CD4-positive, alpha-beta memory T cell (primary cell): Measurements from ENCODE around the gene SIK3. TPM values are rescaled to one million over a fixed set of nuclear protein-coding genes. Genes with fewer than 3 reads are reported as not detected.

ENCODE experiments used
- CTCF ChIA-PET: fragments of 350-600 bp; sonication (Branson Sonifier 250); formaldehyde crosslinking; loops from one replicate; lab custom pipeline; 2021; ENCODE audit warnings: inconsistent platforms; ENCODE audit not compliant: partially characterized antibody; lab: Charles Lee
- POLR2A ChIA-PET: fragments of 350-600 bp; sonication (Branson Sonifier 250); formaldehyde crosslinking; loops from one replicate; lab custom pipeline; 2021; ENCODE audit not compliant: partially characterized antibody; lab: Charles Lee
- DNase-seq, 5 donors: peaks; one replicate each; pipeline versions ENCODE4 v3.0.0 to v3.0.0-alpha.2; 2020 to 2022; ENCODE audit warnings: mixed read lengths in 1 of 5
- H3K27ac ChIP-seq: one replicate; pipeline ENCODE4 v1.7.0; 2013; ENCODE audit warnings: low read depth, low read length
- H3K27me3 ChIP-seq: 2 replicates; pipeline ENCODE4 v1.7.0; 2013; ENCODE audit warnings: mild to moderate bottlenecking, low read length, moderate library complexity; ENCODE audit not compliant: insufficient read depth
- H3K36me3 ChIP-seq: 2 replicates; pipeline ENCODE4 v1.7.0; 2013; ENCODE audit warnings: mild to moderate bottlenecking, low read length, moderate library complexity; ENCODE audit not compliant: insufficient read depth
- H3K4me1 ChIP-seq: 2 replicates; pipeline ENCODE4 v1.7.0; 2013; ENCODE audit warnings: mild to moderate bottlenecking, low read length, moderate library complexity; ENCODE audit not compliant: insufficient read depth
- H3K4me3 ChIP-seq, 2 donors: one replicate each; pipeline ENCODE4 v1.7.0; 2013; ENCODE audit warnings: low read length in 2 of 2, mild to moderate bottlenecking in 1 of 2
- H3K9me3 ChIP-seq, 2 donors: one replicate each; pipeline ENCODE4 v1.7.0; 2013; ENCODE audit warnings: low read length in 2 of 2, control low read depth in 1 of 2; ENCODE audit not compliant: control insufficient read depth in 1 of 2
- H3K27ac Mint-ChIP-seq, 7 donors: one replicate each; pipeline ENCODE4 v1.8.0; 2020 to 2021; ENCODE audit warnings: mixed read lengths in 7 of 7, mild to moderate bottlenecking in 6 of 7, inconsistent platforms in 3 of 7, moderate library complexity in 3 of 7
- H3K27me3 Mint-ChIP-seq, 2 donors: one replicate each; pipeline ENCODE4 v1.8.0; 2020 to 2021; ENCODE audit warnings: mixed read lengths in 2 of 2
- H3K36me3 Mint-ChIP-seq, 2 donors: one replicate each; pipeline ENCODE4 v1.8.0; 2020 to 2021; ENCODE audit warnings: mixed read lengths in 2 of 2, inconsistent platforms in 1 of 2, mild to moderate bottlenecking in 1 of 2
- H3K4me1 Mint-ChIP-seq, 4 donors: one replicate each; pipeline ENCODE4 v1.8.0; 2020 to 2021; ENCODE audit warnings: mixed read lengths in 4 of 4, mild to moderate bottlenecking in 1 of 4
- H3K4me3 Mint-ChIP-seq, 8 donors: one replicate each; pipeline ENCODE4 v1.8.0; 2020 to 2021; ENCODE audit warnings: mixed read lengths in 8 of 8, mild to moderate bottlenecking in 7 of 8, moderate library complexity in 6 of 8, inconsistent platforms in 3 of 8
- H3K9me3 Mint-ChIP-seq, 8 donors: one replicate each; pipeline ENCODE4 v1.8.0; 2020 to 2021; ENCODE audit warnings: mixed read lengths in 8 of 8, mild to moderate bottlenecking in 5 of 8, inconsistent platforms in 3 of 8, moderate library complexity in 1 of 8
- intact Hi-C: fragments of 100-400 bp; cut with micrococcal nuclease; formaldehyde crosslinking; loops from one replicate; pipeline ENCODE4 v1.15.1; 2023
- polyA plus RNA-seq, 2 donors: library from polyadenylated mRNA; unstranded; fragments of 300-500 nt; fragmentation: Illumina TruSeq; gene quantifications; one replicate each; pipeline ENCODE4 v1.2.3, GENCODE V29; 2021
- total RNA-seq, 2 experiments: library from RNA; stranded (reverse); gene quantifications; one replicate each; pipeline ENCODE4 v1.2.3, GENCODE V29; 2021

Gene SIK3
- total and polyA plus RNA-seq, 4 experiments from 2014 or later = 9.7 to 97.5 (median 62.5) TPM

GRCh38 chr11:116849486-116849885, 248.7 kb downstream of the SIK3 start:
- H3K9me3 Mint-ChIP-seq = peaks cover 0 to 3% (median 0%) of the 10 kb centered on the region in 8 donors
- H3K4me3 ChIP-seq = no peak overlapping the region
- no peaks in the 10 kb centered on the region for H3K9me3 ChIP-seq
- peaks cover 39 to 40% of the 10 kb centered on the region in 2 donors for H3K36me3 Mint-ChIP-seq
- peaks cover 47 to 52% (median 50%) of the 10 kb centered on the region in 4 donors for H3K4me1 Mint-ChIP-seq
- H3K4me1 ChIP-seq = peaks cover 54% of the 10 kb centered on the region
- H3K4me3 Mint-ChIP-seq = no peak overlapping the region
- H3K27ac Mint-ChIP-seq = peak overlapping the region in 6 of 7 donors; percentile 30 to 97 (median 64)
- H3K27ac ChIP-seq = no peak overlapping the region
- no peak for DNase-seq
- ChIA-PET CTCF (interaction anchor here (1.1 to 12.6 kb wide), 4 partner anchors 9 to 256 kb away, joined by 3 to 168 read pairs (median 35); partner anchors contain the start of genes APOA1 and APOA5), POLR2A (interaction anchor here (1.1 to 7.7 kb wide), 3 partner anchors 13 to 249 kb away, joined by 3 to 103 read pairs (median 4); partner anchors contain the start of genes APOA1 and ZPR1)
- intact Hi-C loops = no loop called here
- H3K36me3 ChIP-seq = peaks cover 42% of the 10 kb centered on the region
- no peaks in the 10 kb centered on the region for H3K27me3 ChIP-seq
- H3K27me3 Mint-ChIP-seq = no peaks in the 10 kb centered on the region

GRCh38 chr11:116849060-116849459, 249.2 kb downstream of the SIK3 start:
- no peaks in the 10 kb centered on the region for H3K9me3 ChIP-seq
- peaks cover 49% of the 10 kb centered on the region for H3K4me1 ChIP-seq
- H3K4me3 Mint-ChIP-seq = no peak overlapping the region
- no peaks in the 10 kb centered on the region for H3K27me3 ChIP-seq
- CTCF ChIA-PET = interaction anchor here (1.1 to 12.6 kb wide), 4 partner anchors 9 to 256 kb away, joined by 3 to 168 read pairs (median 35); partner anchors contain the start of genes APOA1 and APOA5
- no peak overlapping the region for H3K27ac ChIP-seq
- peak overlapping the region in 1 of 7 donors; percentile 24 for H3K27ac Mint-ChIP-seq
- POLR2A ChIA-PET = interaction anchor here (1.1 to 7.7 kb wide), 3 partner anchors 13 to 250 kb away, joined by 3 to 103 read pairs (median 4); partner anchors contain the start of genes APOA1 and ZPR1
- no peak for DNase-seq
- no peaks in the 10 kb centered on the region for H3K27me3 Mint-ChIP-seq
- H3K4me1 Mint-ChIP-seq = peaks cover 43 to 47% (median 46%) of the 10 kb centered on the region in 4 donors
- H3K4me3 ChIP-seq = no peak overlapping the region
- peaks cover 42% of the 10 kb centered on the region for H3K36me3 ChIP-seq
- peaks cover 39 to 40% of the 10 kb centered on the region in 2 donors for H3K36me3 Mint-ChIP-seq
- intact Hi-C loops = no loop called here
- peaks cover 0 to 2% (median 0%) of the 10 kb centered on the region in 8 donors for H3K9me3 Mint-ChIP-seq

- Histone ChIP-seq H3K27ac (no peak overlapping the region), H3K36me3 (peaks cover 45% of the 10 kb centered on the region), H3K9me3 (no peaks in the 10 kb centered on the region), H3K27me3 (no peaks in the 10 kb centered on the region), H3K4me1 (peaks cover 35% of the 10 kb centered on the region), H3K4me3 (no peak overlapping the region)
- peak in 1 of 5 donors; percentile 25 for DNase-seq
- no peak overlapping the region for H3K4me3 Mint-ChIP-seq
- no peaks in the 10 kb centered on the region for H3K9me3 Mint-ChIP-seq
- H3K4me1 Mint-ChIP-seq = peaks cover 29 to 33% (median 31%) of the 10 kb centered on the region in 4 donors
- CTCF ChIA-PET = interaction anchor here (1.1 to 12.6 kb wide), 3 partner anchors 11 to 56 kb away, joined by 3 to 168 read pairs (median 16); partner anchors contain the start of genes APOA1 and APOA5
- intact Hi-C loops = no loop called here
- H3K36me3 Mint-ChIP-seq = peaks cover 46 to 49% of the 10 kb centered on the region in 2 donors
- POLR2A ChIA-PET = interaction anchor here (1.2 kb wide), 1 partner anchor 11 kb away, joined by 3 read pairs; no protein-coding TSS in a partner anchor
- peak overlapping the region in 3 of 7 donors; percentile 27 to 67 (median 56) for H3K27ac Mint-ChIP-seq
- H3K27me3 Mint-ChIP-seq = no peaks in the 10 kb centered on the region
These were observed 250.6 kb downstream of the SIK3 start for GRCh38 chr11:116847612-116848011.

GRCh38 chr11:116844722-116845121, 253.5 kb downstream of the SIK3 start:
- Histone ChIP-seq H3K4me3 (no peak overlapping the region), H3K27me3 (no peaks in the 10 kb centered on the region), H3K27ac (no peak overlapping the region), H3K36me3 (peaks cover 45% of the 10 kb centered on the region), H3K4me1 (peaks cover 6% of the 10 kb centered on the region), H3K9me3 (no peaks in the 10 kb centered on the region)
- H3K36me3 Mint-ChIP-seq = peaks cover 38 to 43% of the 10 kb centered on the region in 2 donors
- intact Hi-C loops = no loop called here
- peaks cover 3 to 8% (median 6%) of the 10 kb centered on the region in 4 donors for H3K4me1 Mint-ChIP-seq
- no peak overlapping the region for H3K4me3 Mint-ChIP-seq
- H3K27me3 Mint-ChIP-seq = no peaks in the 10 kb centered on the region
- DNase-seq = no peak
- POLR2A ChIA-PET = interaction anchor here (1.1 kb wide), 1 partner anchor 9 kb away, joined by 4 read pairs; no protein-coding TSS in a partner anchor
- CTCF ChIA-PET = interaction anchor here (1.1 to 5.7 kb wide), 3 partner anchors 53 to 254 kb away, joined by 3 to 16 read pairs (median 4); partner anchors contain the start of gene APOA5
- no peaks in the 10 kb centered on the region for H3K9me3 Mint-ChIP-seq
- peak overlapping the region in 2 of 7 donors; percentile 69 to 83 for H3K27ac Mint-ChIP-seq

GRCh38 chr11:116843661-116844060, 254.6 kb downstream of the SIK3 start:
- Mint-ChIP-seq H3K9me3 (no peaks in the 10 kb centered on the region), H3K4me1 (peaks cover 0 to 5% (median 4%) of the 10 kb centered on the region in 4 donors), H3K27me3 (no peaks in the 10 kb centered on the region), H3K4me3 (no peak overlapping the region), H3K36me3 (peaks cover 34 to 39% of the 10 kb centered on the region in 2 donors), H3K27ac (peak overlapping the region in 1 of 7 donors; percentile 30)
- DNase-seq = peak in 1 of 5 donors; percentile 25
- peaks cover 39% of the 10 kb centered on the region for H3K36me3 ChIP-seq
- H3K9me3 ChIP-seq = no peaks in the 10 kb centered on the region
- H3K4me1 ChIP-seq = no peaks in the 10 kb centered on the region
- intact Hi-C loops = no loop called here
- no peak overlapping the region for H3K27ac ChIP-seq
- ChIA-PET CTCF (interaction anchor here (1.3 to 1.5 kb wide), 2 partner anchors 52 to 262 kb away, joined by 3 to 4 read pairs; partner anchors contain the start of gene APOA5), POLR2A (interaction anchor here (1.8 kb wide), 1 partner anchor 10 kb away, joined by 12 read pairs; no protein-coding TSS in a partner anchor)
- H3K4me3 ChIP-seq = no peak overlapping the region
- no peaks in the 10 kb centered on the region for H3K27me3 ChIP-seq

GRCh38 chr11:116842909-116843308, 255.3 kb downstream of the SIK3 start:
- no peaks in the 10 kb centered on the region for H3K9me3 ChIP-seq
- peaks cover 36% of the 10 kb centered on the region for H3K36me3 ChIP-seq
- no peaks in the 10 kb centered on the region for H3K27me3 Mint-ChIP-seq
- no peak overlapping the region for H3K4me3 Mint-ChIP-seq
- peaks cover 34 to 39% of the 10 kb centered on the region in 2 donors for H3K36me3 Mint-ChIP-seq
- peaks cover 0 to 5% (median 4%) of the 10 kb centered on the region in 4 donors for H3K4me1 Mint-ChIP-seq
- H3K4me3 ChIP-seq = no peak overlapping the region
- CTCF ChIA-PET = interaction anchor here (1.3 kb wide), 1 partner anchor 263 kb away, joined by 3 read pairs; no protein-coding TSS in a partner anchor
- no peak for DNase-seq
- H3K9me3 Mint-ChIP-seq = no peaks in the 10 kb centered on the region
- no peaks in the 10 kb centered on the region for H3K4me1 ChIP-seq
- no peak overlapping the region for H3K27ac ChIP-seq
- H3K27ac Mint-ChIP-seq = peak overlapping the region in 1 of 7 donors; percentile 50
- intact Hi-C loops = no loop called here
- POLR2A ChIA-PET = interaction anchor here (0.7 to 1.8 kb wide), 2 partner anchors 11 to 70 kb away, joined by 3 to 12 read pairs; partner anchors contain the start of gene BUD13
- H3K27me3 ChIP-seq = no peaks in the 10 kb centered on the region

- H3K4me3 Mint-ChIP-seq = peak overlapping the region in 1 of 8 donors; percentile 14
- POLR2A ChIA-PET = no interaction called here
These were observed 256.1 kb downstream of the SIK3 start for GRCh38 chr11:116842117-116842516.

More at GRCh38 chr11:116842117-116842516, 256.1 kb downstream of the SIK3 start:
- H3K9me3 ChIP-seq = no peaks in the 10 kb centered on the region
- H3K9me3 Mint-ChIP-seq = no peaks in the 10 kb centered on the region
- intact Hi-C loops = no loop called here
- H3K27me3 ChIP-seq = no peaks in the 10 kb centered on the region
- H3K4me1 Mint-ChIP-seq = peaks cover 0 to 5% (median 4%) of the 10 kb centered on the region in 4 donors
- H3K4me3 ChIP-seq = no peak overlapping the region
- DNase-seq = no peak
- H3K27ac Mint-ChIP-seq = peak overlapping the region in 2 of 7 donors; percentile 9 to 75
- no peaks in the 10 kb centered on the region for H3K4me1 ChIP-seq
- H3K36me3 ChIP-seq = peaks cover 28% of the 10 kb centered on the region
- H3K27me3 Mint-ChIP-seq = no peaks in the 10 kb centered on the region
- no peak overlapping the region for H3K27ac ChIP-seq
- peaks cover 30 to 35% of the 10 kb centered on the region in 2 donors for H3K36me3 Mint-ChIP-seq
- CTCF ChIA-PET = interaction anchor here (0.6 to 1.1 kb wide), 4 partner anchors 9 to 65 kb away, joined by 3 read pairs; partner anchors contain the start of gene ZPR1
